ENCODE data around the gene ZNF654.
"Not testable (repeated sequence)": the region's sequence is repeated elsewhere in the genome, so short reads cannot be mapped to it uniquely, and the experiment has no call there.

ZNF654 gene

DNA sequence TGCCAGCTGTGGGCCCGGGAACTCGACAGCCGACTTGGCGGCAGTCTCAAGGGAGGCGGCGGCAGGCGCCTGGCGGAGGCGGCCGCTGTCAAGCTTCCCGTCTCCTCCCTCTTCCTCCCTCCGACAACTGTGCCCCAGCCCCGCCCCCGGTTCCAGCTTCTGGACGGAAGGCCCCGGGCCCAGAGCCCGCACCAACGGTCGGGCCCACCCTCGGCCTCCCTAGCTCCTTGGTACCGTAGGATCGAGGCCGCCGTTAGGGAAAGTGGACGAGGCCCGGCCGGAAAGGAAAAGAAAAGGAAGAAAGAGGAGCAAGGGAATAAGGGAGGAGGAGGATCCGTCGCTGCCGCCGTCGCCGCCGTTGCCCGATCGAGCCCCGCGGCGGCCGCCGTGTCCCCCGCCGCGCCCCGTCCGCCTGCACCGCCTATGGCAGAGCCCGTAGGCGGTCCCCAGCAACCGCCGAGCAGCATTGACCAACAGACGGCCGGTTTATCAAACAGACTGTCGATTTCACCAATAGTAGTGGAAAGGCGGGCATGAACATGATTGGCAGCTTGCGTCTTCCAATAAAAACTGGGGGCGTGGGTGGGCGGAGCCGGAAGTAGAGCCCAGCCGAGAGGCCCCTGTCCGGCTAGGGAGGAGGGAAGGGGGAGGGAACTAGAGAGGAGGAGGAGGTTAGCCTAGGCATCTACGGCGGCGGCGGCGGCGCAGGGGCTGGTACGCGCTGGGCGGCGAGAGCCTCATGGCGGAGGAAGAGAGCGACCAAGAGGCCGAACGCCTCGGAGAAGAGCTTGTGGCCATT is at the start of gene ZNF654, which contains the start of gene CGGBP1:
Gene ZNF654 (plus strand): TSS at position 675 of the 799 bp plus-strand sequence. CDS start 65 bp downstream, at position 740.
Gene CGGBP1 (minus strand): TSS at position 425 of the 799 bp plus-strand sequence. CDS start 3,029 bp downstream, outside the sequence.
- peak; percentile 94 to 99 (median 97) for DNase-seq (ENCODE audit: low read depth in 2 of 3, low spot score in 2 of 3)

DNA sequence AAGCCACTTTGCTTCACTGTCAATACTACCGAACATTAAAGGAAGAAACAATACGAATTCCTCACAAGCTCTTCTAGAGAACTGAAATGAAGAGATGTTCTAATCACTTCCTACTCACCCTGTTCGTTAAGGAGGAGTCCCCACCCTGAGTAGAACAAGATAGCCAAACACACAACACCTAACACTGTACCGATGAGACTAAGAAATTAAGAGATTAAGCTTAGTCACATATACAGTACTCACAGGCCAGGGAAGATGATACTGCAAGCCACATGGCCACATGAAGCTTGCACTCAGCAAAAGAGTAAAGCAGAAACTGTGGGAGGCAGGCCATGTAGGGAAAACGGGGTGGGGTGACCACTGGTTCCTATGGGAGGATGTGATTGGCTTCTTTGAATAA is 48.2 kb upstream of the ZNF654 start:
- DNase-seq (ENCODE audit: low read depth in 2 of 3, low spot score in 2 of 3): no peak

DNA sequence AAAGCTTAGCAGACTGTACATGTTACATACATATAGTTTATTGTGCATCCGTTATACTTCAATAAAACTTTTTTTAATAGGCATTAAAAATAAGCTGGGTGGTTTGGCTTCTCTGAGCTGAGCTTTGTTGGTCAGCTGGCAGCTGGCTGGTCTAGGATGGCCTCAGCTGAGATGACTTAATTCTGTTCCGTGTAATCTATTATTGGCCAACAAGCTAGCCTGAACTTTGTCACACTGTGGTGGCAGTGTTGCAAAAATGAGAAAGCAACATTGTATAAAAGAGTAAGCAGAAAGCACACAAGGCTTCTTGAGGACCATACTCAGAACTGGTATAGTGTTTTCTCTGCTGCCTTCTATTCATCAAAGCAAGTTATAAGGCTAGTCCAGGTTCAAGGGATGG is 45.5 kb upstream of the ZNF654 start:
- no peak for DNase-seq (ENCODE audit: low read depth in 2 of 3, low spot score in 2 of 3)

DNA sequence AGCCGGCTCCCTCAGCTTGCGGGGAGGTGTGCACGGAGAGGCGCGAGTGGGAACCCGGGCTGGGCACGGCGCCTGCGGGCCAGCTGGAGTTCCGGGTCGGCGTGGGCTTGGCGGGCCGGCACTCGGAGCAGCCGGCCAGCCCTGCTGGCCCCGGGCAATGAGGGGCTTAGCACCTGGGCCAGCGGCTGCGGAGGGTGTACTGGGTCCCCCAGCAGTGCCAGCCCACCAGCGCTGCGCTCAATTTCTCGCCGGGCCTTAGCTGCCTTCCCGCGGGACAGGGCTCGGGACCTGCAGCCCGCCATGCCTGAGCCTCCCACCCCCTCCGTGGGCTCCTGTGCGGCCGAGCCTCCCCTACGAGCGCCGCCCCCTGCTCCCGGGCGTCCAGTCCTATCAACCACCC is 43.4 kb upstream of the ZNF654 start:
- DNase-seq (ENCODE audit: low read depth in 2 of 3, low spot score in 2 of 3): not testable (repeated sequence)

DNA sequence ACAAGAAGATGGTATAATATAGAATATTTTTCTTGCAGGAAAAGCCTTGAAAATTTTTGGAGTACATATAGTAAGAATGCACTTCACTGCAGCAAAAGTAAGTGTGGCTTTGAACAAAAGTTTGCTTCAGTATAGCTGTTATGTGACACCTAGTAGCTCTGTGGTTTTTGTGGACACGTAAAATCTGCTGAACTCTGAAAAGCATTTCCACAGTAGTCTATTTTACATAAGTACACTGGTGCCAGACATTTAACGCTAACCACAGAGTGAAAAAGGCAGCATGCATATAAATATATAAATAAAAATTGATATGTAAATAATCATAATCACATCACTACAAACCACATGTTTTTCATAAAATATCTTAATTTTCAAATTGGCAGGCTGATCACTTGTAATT is 40.0 kb upstream of the ZNF654 start:
- no peak for DNase-seq (ENCODE audit: low read depth in 2 of 3, low spot score in 2 of 3)

DNA sequence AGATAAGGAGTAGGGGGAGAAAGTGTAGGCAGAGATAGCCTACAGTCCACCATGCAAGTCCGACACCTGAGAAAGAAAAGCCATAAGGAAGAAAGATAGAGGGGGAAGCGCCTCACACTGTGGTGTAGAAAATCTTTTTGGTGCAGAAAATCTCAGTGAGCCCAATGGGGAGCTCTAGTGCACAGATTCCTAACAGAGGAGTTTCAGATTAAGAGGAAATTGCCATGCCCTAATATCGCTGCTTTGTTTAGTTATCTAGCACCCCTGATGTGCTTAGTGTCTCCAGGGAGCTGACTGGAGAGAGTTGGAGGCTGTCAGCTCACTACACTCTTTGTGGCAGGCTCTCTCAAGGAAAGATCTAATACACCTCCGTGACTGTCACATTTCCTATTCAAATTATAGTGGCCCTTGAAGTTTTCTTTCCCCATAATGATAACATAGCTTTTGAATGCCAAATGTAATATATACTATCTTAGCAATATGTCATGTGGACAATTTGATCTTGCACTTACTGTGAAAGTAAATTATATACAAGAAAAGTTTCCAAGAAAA is 34.0 kb upstream of the ZNF654 start:
- no peak for DNase-seq (ENCODE audit: low read depth in 2 of 3, low spot score in 2 of 3)

DNA sequence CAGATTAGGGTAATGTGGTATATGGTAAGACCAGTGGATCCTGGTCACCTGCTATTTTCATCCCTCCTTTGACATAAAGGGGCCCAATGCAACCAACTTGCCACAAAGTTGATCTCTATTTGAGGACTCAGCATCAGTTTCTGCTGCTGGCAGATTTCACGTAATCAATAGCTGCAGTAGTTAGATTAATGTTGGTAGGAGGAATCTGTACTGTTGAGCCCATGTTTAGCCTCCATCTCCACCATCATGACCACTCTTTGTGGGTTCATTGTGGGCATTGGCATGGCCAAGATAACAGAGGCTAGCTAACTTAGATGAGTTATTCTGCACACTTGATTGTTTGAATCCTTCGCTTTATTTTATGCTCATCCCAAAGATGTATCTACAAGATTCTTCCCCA is 30.2 kb upstream of the ZNF654 start:
- no peak for DNase-seq (ENCODE audit: low read depth in 2 of 3, low spot score in 2 of 3)

DNA sequence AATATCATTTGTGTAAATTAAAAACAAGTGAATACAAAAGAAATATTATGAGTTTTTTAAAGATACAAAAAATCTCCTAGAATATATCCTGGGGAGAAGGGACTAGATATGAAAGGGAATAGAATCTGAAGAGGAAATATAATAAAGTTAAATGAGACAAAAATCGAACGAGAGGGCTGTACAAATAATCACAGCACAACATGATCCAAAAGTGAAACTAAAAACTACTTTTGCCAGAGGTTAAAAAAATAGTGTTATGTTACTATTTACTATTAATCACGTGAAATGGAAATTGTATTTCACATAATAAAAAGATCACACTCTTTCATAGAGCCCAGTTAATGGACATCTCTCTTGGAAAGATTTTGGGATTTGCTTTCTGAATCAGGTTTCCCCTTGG is 28.8 kb upstream of the ZNF654 start:
- DNase-seq (ENCODE audit: low read depth in 2 of 3, low spot score in 2 of 3): no peak

DNA sequence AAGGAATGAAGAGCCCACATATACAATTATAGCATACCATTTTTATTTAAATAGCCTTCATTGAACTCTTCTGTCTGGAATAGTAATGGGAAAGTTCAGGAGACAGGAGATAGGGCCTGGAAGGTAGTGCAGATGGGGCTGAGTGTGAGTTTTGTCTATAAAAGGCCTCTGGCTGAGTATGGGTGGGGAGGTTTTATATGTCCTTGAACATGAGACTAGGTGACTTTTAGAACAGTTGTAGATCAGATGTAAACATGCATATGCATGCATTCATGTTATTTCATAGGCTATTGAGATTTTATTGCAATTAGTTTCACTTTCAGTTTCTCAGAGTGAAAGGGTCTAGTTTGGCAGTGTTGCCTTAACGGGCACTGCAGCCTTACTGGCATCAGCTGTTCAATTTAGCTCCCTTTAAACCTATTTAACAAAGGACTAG is 27.4 kb upstream of the ZNF654 start:
- no peak for DNase-seq (ENCODE audit: low read depth in 2 of 3, low spot score in 2 of 3)

DNA sequence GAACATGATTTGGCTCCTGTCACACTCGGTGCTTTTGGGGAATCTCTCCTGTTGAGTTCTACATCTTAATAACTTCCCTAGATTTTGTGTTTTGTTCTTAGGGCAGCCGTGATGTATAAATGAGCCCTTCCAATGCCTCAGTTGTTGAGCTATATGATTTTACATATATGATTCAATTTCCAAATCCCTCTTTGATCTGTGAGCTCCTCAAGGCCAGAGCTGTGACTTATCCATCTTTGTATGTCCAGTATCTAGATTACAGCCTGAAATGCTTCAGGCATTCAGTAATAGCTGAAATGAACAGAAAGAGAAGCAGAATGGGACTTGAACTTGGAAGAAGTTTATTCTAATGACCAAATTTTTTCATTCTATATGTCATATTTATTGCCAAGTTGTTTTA is 26.8 kb upstream of the ZNF654 start:
- DNase-seq (ENCODE audit: low read depth in 2 of 3, low spot score in 2 of 3): no peak

DNA sequence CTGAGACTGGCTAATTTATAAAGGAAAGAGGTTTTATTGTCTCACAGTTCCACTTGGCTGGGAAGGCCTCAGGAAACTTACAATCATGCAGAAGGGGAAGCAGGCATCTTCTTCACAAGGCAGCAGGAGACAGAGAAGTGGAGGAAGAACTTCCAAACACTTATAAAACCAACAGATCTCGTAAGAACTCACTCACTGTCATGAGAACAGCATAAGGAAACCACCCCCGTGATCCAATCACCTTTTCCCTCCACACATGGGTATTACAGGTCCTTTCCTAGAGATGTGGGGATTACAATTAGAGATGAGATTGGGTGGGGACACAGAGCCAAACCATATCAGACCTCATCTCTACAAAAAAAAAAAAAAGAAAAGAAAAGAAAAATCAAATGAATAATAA is 26.0 kb upstream of the ZNF654 start:
- no peak for DNase-seq (ENCODE audit: low read depth in 2 of 3, low spot score in 2 of 3)

DNA sequence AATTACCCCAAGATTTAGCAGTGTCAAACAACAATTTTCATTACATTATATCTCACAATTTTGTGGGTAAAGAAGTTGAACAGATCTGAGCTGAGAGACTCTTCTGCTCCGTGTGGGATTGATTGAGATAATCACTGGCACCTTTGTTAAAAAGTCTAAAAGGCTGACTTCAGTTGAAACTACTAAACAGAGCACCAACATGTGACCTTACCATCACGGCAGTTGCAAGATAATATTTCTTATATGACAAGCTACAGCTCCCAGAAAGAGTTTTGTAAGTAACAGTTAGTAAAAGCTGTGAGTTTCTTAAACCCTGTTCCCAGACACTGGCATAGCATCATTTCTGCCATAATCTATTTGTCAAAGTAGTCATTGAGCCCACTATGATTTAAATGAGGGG is 25.2 kb upstream of the ZNF654 start:
- no peak for DNase-seq (ENCODE audit: low read depth in 2 of 3, low spot score in 2 of 3)

DNA sequence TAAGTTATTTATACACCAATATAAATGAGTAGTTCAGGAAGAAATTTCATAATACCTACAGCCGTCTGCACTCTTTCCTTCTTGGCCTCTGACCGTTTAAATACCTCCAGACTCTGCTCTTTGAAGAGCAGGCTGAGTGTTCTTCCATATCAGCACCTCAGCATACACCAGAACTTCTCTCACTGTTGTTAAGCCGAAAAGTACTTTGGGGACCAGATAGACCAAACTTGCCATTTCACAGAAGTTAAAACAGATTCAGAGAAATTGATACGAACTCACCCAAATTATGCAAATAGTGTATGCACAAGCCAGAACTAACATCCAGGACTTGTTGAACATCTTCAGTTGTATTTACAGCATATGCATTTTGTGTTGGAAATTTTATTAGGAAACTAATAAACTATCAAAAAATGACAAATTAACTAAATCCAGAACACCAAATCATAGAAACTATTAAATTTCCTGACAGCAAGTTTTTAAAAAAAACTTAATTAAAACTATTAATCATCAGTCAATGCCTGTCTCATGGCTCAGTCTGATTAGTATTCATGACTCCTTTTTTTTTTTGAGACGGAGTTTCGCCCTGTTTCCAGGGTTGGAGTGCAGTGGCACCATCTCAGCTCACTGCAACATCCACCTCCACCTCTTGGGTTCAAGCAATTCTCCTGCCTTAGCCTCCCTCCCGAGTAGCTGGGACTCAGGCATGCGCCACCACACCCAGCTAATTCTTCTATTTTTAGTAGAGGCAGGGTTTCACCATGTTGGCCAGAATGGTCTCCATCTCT is 24.4 kb upstream of the ZNF654 start:
- DNase-seq (ENCODE audit: low read depth in 2 of 3, low spot score in 2 of 3): no peak

DNA sequence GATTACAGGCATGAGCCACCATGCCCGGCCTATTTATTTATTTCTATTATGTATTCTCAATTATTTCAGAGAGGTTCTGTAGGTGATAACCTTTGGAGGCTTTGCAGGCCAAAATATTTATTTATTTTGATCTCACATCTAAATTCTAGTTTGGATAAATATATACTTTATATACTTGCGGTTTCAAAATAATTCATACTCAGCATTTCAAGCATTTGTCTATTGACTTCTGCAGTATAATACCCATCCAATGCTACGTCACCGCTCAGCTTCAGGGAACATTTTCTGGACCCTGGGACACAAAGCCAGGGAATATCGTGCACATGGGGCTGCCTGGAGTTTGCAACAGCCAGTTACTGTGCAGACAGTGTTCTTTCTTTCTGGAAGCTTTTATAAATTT is 22.8 kb upstream of the ZNF654 start:
- no peak for DNase-seq (ENCODE audit: low read depth in 2 of 3, low spot score in 2 of 3)

DNA sequence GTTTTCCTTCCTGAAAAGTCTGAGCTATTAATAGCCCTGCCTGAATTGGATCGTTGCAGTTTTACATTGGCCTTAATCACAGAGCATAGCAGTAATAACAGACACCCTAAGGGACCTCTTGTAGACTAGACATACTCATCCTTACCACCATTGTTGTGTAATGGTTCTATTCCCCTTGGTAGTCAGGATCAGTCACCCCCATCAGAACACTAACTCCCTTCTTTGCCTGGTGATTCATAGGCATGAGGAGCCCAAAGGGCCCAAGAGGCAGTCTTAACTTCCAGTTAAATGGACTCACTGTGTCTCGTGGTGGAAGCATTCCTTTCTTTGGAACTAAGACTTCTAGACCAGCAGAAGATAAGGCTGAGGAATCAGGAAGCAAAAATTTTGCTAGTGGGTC is 20.5 kb upstream of the ZNF654 start:
- no peak for DNase-seq (ENCODE audit: low read depth in 2 of 3, low spot score in 2 of 3)

DNA sequence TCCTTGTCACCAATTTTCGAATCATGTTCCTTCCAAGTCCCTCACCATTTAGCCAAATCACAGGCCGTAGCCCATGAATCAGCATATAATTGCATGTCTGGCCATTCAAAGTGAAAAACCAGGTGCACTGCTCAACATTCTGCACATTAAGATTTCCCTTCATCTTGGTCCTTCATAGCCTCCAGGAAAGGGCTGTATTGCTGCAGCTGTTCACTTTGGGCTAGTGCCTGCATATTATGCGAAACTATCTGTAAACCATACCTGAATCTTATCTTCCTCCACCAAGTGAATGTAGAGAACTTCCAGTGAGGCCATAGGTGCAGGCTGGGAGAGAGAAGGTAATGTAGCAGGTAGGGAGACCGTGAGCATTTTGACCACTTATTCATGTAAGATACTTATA is 18.5 kb upstream of the ZNF654 start:
- no peak for DNase-seq (ENCODE audit: low read depth in 2 of 3, low spot score in 2 of 3)

DNA sequence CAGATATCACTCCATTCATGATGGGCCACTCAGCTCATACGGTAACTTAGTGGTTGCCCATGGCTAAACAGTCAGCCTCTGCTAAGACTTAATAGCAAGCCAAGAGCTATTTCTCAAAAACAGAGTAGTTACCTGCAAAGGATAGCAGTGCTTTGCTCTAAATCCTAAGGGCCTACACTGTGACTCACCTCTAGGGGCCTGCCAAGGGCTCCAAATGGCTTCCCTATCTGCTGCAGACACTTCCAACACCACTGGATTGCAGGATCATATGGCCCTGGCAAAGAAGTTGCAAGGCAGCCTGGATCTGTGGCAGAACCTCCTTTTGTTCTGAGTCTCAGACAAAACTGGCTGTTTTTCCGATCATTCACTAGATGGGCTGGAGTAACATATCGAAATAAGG is 18.1 kb upstream of the ZNF654 start:
- no peak for DNase-seq (ENCODE audit: low read depth in 2 of 3, low spot score in 2 of 3)

DNA sequence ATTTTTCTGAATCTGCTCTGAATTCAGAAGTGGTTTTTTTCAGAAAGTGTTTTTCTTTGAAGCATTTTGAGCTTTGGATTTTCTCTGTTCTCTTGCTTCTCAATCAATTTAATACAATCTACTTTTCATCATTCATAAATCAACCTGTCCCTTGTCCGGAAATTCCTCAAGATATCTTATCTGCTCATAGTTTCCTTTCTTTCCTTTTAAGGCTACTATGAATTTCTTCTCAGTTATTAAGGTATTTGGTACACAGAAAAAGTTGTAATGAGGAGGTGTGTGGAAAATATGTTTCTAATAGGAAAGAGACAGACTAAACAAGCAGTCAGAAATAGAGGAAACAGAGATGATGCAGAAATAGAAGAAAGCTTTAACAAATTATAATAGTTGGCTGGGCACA is 14.6 kb upstream of the ZNF654 start:
- DNase-seq (ENCODE audit: low read depth in 2 of 3, low spot score in 2 of 3): no peak

DNA sequence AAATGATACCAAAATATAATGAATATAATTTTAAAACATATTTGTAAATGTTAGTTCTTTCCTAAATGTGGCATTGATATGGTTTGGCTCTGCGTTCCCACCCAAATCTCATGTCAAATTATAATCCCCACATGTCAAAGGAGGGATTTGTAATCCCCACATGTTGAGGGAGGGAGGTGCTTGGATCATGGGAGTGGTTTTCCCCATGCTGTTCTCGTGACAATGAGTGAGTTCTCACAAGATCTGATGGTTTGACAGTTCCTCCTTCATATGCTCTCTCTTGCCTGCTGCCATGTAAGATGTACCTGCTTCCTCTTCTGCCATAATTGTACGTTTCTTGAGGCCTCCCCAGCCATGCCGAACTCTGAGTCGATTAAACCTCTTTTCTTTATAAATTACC is 12.3 kb upstream of the ZNF654 start:
- DNase-seq (ENCODE audit: low read depth in 2 of 3, low spot score in 2 of 3): no peak

DNA sequence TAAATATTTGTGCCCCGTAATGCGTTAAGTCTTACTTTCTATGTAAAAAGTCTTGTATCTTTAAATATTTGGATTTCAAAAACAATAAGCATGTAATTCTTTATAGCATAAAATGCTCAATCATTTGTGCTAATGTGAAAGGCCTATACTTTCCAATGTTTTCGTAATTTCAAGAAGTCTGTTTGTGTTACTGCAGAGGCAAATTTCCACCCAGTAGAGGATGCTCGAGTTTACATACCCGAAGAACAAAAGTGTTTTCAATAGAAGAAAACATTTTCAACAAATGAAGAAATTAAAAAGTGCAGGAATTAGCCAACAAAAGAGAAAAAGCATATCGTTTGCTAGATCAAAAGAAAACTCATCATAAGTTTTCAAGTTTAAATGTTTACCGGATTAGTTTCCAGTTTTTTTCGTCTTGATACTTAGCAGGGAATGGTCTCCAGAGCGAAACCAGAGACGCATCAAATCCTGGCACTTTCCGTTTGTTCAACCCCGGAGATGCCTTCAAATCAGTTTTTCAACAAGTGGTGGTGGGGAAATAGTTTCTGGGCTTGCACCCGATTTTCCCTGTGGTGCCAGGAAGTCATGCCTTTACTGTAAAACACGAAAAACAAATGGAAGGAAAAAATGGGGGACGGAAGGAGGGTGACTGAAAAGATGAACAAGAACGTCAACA is 1.3 kb upstream of the ZNF654 start:
- no peak for DNase-seq (ENCODE audit: low read depth in 2 of 3, low spot score in 2 of 3)

DNA sequence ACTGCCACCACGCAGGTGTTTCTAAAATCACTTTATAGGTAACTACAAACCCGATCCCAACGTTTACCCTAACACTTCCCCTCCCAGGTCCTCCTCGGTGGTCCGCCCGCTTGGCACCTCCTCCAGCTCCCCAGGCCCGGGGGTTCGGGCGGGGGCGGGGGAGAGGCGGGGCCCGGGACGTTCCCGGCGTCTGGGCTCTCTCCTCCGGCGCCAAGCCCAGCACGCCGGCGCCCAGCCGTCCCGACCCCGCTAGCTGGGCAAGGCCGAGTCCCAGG is 812 bp upstream of the ZNF654 start:
- DNase-seq (ENCODE audit: low read depth in 2 of 3, low spot score in 2 of 3): peak in 1 of 3 experiments; percentile 43
